ENCODE data around the gene KLK12.
"Not testable (repeated sequence)": the region's sequence is repeated elsewhere in the genome, so short reads cannot be mapped to it uniquely, and the experiment has no call there.

The KLK12 gene

GRCh38 chr19:50994129-50994528, 40.7 kb downstream of the KLK12 start:
- TF ChIP-seq CTCF (IDR thresholded peaks at IDR 0.05; ENCODE audit: control insufficient read depth, extremely low read depth, insufficient read depth): no peak
- DNase-seq (ENCODE audit: low read depth): no peak
- no peak overlapping the region for H3K4me3 ChIP-seq (ENCODE audit: low read depth, low read length)

GRCh38 chr19:50992666-50993035, 42.2 kb downstream of the KLK12 start:
- no peak for TF ChIP-seq CTCF (IDR thresholded peaks at IDR 0.05; ENCODE audit: control insufficient read depth, extremely low read depth, insufficient read depth)
- no peak overlapping the region for H3K4me3 ChIP-seq (ENCODE audit: low read depth, low read length)
- no peak for DNase-seq (ENCODE audit: low read depth)

GRCh38 chr19:50984416-50984815, 50.4 kb downstream of the KLK12 start:
- DNase-seq (ENCODE audit: low read depth); H3K4me3 ChIP-seq (ENCODE audit: low read depth, low read length): not testable (repeated sequence)

GRCh38 chr19:50983625-50984292, 51.0 kb downstream of the KLK12 start, which contains the start of gene KLK7:
Gene KLK7 (minus strand): TSS chr19:50983917. CDS start chr19:50982399, 1,518 bp downstream.
- H3K4me3 ChIP-seq (ENCODE audit: low read depth, low read length): no peak within 1 kb of the TSS
- no peak for DNase-seq (ENCODE audit: low read depth)
- TF ChIP-seq CTCF (IDR thresholded peaks at IDR 0.05; ENCODE audit: control insufficient read depth, extremely low read depth, insufficient read depth): no peak

GRCh38 chr19:50982186-50982585, 52.6 kb downstream of the KLK12 start:
- no peak overlapping the region for H3K4me3 ChIP-seq (ENCODE audit: low read depth, low read length)
- no peak for TF ChIP-seq CTCF (IDR thresholded peaks at IDR 0.05; ENCODE audit: control insufficient read depth, extremely low read depth, insufficient read depth)
- DNase-seq (ENCODE audit: low read depth): no peak

GRCh38 chr19:50981587-50982146, 53.1 kb downstream of the KLK12 start:
- H3K4me3 ChIP-seq (ENCODE audit: low read depth, low read length): no peak overlapping the region
- no peak for TF ChIP-seq CTCF (IDR thresholded peaks at IDR 0.05; ENCODE audit: control insufficient read depth, extremely low read depth, insufficient read depth)
- no peak for DNase-seq (ENCODE audit: low read depth)

GRCh38 chr19:50980208-50980607, 54.6 kb downstream of the KLK12 start:
- H3K4me3 ChIP-seq (ENCODE audit: low read depth, low read length): no peak overlapping the region
- DNase-seq (ENCODE audit: low read depth): no peak
- TF ChIP-seq CTCF (IDR thresholded peaks at IDR 0.05; ENCODE audit: control insufficient read depth, extremely low read depth, insufficient read depth): no peak
